Measurements from ENCODE around the gene RCOR2. TPM values are rescaled to one million over a fixed set of nuclear protein-coding genes. Genes with fewer than 3 reads are reported as not detected.
A peak's percentile ranks its signal among the peaks of the same experiment; 100 is the strongest.

The RCOR2 gene
- total RNA-seq, 6 experiments from 2014 or later = 0.15 TPM; not detected in 5

DNA sequence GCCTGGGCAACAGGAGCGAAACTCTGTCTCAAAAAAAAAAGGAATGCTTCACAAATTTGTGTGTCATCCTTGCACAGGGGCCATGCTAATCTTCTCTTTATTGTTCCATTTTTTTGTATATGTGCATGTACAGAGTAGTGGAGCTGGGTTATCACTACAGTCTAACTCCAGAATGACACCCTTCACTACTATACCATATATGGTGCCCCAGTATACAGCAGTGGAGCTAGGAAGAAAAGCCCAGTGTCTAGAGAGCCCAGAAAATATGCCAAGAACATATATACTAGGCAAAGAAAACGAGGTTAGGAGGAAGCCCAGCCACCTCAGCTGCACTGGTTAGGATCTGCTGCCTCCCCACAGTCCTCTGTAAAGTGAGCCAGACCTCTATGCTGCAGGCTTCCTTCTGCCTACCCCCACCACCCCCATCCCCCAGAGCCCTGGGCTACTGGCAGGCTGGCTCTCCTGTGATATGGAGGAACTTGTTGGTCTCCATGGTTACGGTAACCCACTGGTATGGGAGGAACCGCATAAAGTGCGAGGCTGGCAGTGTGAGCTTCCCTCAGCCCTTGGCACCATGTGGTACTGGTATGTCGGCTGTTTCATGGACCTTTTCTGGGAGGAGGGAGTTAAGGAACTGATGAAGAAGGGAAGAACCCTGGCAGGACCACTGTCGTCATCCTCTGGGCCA, 34.3 kb downstream of the RCOR2 start:
- 80% methylated on average over 6 of the region's 7 CpGs for WGBS (ENCODE audit: insufficient coverage, low coverage, low lambda C conversion rate, missing lambda C conversion rate)
- Histone ChIP-seq H3K4me1 (peaks cover 0 to 9% (median 0%) of the 10 kb centered on the region in 4 donors), H3K27ac (no peak overlapping the region), H3K9me3 (no peaks in the 10 kb centered on the region), H3K4me3 (no peak overlapping the region), H3K27me3 (no peaks in the 10 kb centered on the region), H3K36me3 (no peaks in the 10 kb centered on the region)
- DNase-seq = no peak
- TF ChIP-seq, protein P1, sequence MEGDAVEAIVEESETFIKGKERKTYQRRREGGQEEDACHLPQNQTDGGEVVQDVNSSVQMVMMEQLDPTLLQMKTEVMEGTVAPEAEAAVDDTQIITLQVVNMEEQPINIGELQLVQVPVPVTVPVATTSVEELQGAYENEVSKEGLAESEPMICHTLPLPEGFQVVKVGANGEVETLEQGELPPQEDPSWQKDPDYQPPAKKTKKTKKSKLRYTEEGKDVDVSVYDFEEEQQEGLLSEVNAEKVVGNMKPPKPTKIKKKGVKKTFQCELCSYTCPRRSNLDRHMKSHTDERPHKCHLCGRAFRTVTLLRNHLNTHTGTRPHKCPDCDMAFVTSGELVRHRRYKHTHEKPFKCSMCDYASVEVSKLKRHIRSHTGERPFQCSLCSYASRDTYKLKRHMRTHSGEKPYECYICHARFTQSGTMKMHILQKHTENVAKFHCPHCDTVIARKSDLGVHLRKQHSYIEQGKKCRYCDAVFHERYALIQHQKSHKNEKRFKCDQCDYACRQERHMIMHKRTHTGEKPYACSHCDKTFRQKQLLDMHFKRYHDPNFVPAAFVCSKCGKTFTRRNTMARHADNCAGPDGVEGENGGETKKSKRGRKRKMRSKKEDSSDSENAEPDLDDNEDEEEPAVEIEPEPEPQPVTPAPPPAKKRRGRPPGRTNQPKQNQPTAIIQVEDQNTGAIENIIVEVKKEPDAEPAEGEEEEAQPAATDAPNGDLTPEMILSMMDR (IDR thresholded peaks at IDR 0.05) = no peak
- TF ChIP-seq POLR2A (IDR thresholded peaks at IDR 0.05) = no peak
- intact Hi-C loops (cut with DNase I) = no loop called here
- ATAC-seq = peak; percentile 44 to 62 (median 56)

DNA sequence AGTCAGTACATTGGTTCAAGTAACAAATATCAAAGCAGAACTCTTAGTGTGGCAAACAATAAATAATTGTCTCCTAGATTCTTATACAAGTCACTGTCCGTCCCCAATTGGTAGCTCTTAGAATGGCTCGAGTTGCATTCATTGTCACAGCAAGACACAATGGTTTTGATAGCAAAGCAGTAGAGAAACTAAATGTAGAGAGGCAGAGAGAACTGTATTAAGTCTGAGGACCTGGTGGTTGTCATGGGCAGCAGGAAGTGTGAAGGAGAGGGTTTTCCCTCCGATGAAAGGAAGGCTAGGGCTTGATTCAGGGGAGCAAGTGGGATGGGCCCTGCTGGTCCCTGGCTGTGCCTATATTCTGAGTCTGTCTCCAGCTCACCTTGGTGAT, 36.6 kb downstream of the RCOR2 start:
- no peak overlapping the region for H3K27ac ChIP-seq
- H3K27me3 ChIP-seq = no peaks in the 10 kb centered on the region
- H3K4me1 ChIP-seq = no peaks in the 10 kb centered on the region
- H3K36me3 ChIP-seq = no peaks in the 10 kb centered on the region
- H3K4me3 ChIP-seq = no peak overlapping the region
- no peak for ATAC-seq
- DNase-seq = no peak
- WGBS (ENCODE audit: insufficient coverage, low coverage, low lambda C conversion rate, missing lambda C conversion rate) = 80% methylated on average over 2 of the region's 3 CpGs
- no peaks in the 10 kb centered on the region for H3K9me3 ChIP-seq
- intact Hi-C loops (cut with DNase I) = no loop called here
- TF ChIP-seq, protein P1 (IDR thresholded peaks at IDR 0.05) = no peak
- TF ChIP-seq POLR2A (IDR thresholded peaks at IDR 0.05) = no peak

DNA sequence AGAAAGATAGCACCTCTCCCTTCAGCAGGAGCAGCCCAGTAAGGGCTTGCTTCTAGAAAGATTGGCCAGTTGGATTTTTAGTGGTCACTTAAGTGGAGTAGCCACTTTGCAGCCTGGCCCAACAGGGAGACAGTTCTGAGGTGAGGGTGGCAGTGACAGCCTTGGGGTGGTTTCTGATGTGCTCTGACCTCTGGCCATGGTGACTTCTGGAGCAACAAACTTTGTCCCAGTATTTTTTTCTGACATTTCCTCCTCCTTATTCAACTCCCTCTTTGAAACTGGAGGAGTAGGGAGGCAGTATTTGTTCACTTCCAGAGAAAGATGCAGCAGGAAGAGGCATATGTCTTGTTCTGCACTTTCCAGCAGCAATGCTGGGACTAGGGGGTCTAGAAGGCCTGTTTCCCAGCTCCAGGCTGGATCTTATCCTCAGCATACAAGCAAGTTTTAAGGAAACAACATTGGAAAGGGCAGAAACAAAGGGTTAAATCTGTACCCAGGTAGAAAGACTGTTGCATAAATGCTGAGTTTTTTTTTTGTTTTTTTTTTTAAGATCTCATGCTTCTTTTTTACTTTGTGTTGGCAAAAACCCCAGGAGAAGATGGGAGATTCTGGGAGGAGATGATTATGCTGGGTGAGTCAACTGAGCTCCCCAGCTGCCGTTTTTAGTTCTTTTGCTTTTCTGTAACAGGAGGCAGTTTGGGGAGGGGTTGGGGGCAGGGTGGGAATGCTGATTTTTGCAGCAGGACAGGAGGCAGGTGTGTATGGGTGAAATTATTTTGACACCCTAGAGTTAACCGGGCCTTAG, 37.2 kb downstream of the RCOR2 start:
- ATAC-seq (no peak), DNase-seq (no peak)
- 56% methylated on average over 2 of the region's 2 CpGs for WGBS (ENCODE audit: insufficient coverage, low coverage, low lambda C conversion rate, missing lambda C conversion rate)
- TF ChIP-seq, protein P1 (IDR thresholded peaks at IDR 0.05) = no peak
- Histone ChIP-seq H3K27ac (no peak overlapping the region), H3K36me3 (no peaks in the 10 kb centered on the region), H3K9me3 (no peaks in the 10 kb centered on the region), H3K4me1 (no peaks in the 10 kb centered on the region), H3K27me3 (no peaks in the 10 kb centered on the region), H3K4me3 (no peak overlapping the region)
- intact Hi-C loops (cut with DNase I) = no loop called here

DNA sequence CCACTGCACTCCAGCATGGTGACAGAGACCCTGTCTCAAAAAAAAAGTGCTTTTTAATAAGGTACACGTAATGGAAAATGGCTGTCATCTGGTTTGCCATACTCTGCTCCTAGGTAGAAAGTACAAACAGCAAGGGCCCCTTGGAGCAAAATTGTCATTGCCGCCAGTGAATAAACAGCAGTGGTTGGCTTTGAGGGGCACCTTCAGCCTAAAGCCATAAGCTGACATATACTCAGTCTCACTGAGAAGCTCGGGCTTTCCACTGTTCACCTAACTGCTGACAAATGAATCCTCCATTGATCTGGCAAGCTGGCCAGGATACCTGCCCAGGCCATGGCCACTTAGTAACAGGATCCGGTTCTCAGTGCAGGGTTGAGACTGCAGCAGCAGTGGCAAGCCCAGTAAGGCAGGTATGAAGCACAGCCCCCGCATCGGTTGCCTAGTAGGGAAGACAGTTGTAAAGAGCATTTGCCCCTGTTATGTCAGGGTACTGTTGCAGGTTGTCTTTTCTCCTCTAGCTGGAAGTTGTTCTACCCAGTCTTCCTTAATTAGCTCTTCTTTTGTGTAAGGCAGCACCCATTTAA, 39.2 kb downstream of the RCOR2 start:
- peaks cover 0 to 19% (median 7%) of the 10 kb centered on the region in 4 donors for H3K4me1 ChIP-seq
- no peak overlapping the region for H3K4me3 ChIP-seq
- intact Hi-C loops (cut with DNase I) = no loop called here
- no peaks in the 10 kb centered on the region for H3K9me3 ChIP-seq
- DNase-seq = no peak
- H3K36me3 ChIP-seq = no peaks in the 10 kb centered on the region
- TF ChIP-seq, protein P1 (IDR thresholded peaks at IDR 0.05) = no peak
- no peak for TF ChIP-seq POLR2A (IDR thresholded peaks at IDR 0.05)
- peak in 2 of 4 donors; percentile 9 to 28 for ATAC-seq
- no peak overlapping the region for H3K27ac ChIP-seq
- no CpG with 5 or more reads among the region's 6 CpGs for WGBS (ENCODE audit: insufficient coverage, low coverage, low lambda C conversion rate, missing lambda C conversion rate)
- no peaks in the 10 kb centered on the region for H3K27me3 ChIP-seq

All from right lobe of liver (tissue), 6 donors.